GM06990 (cell line): ENCODE measurements around the gene FAM83G.

Experiments used
- DNase-seq: peaks from one replicate; pipeline ENCODE4 v3.0.0-alpha.2; 2011; ENCODE audit not compliant: insufficient read length; ENCODE audit errors: extremely low read depth
- H3K27me3 ChIP-seq: replicated peaks from 2 replicates; pipeline ENCODE4 v1.6.0; 2011; ENCODE audit warnings: low read length; ENCODE audit not compliant: control insufficient read depth, insufficient read depth
- H3K36me3 ChIP-seq: 2 replicates; pipeline ENCODE4 v1.5.1; 2011; ENCODE audit warnings: low read length; ENCODE audit not compliant: control insufficient read depth, insufficient read depth
- H3K4me3 ChIP-seq: replicated peaks from 2 replicates; pipeline ENCODE4 v1.5.1; 2011; ENCODE audit warnings: low read depth, mild to moderate bottlenecking, control low read depth, low read length
- TF ChIP-seq, protein P1 (sequence below): IDR thresholded peaks from 2 replicates; pipeline ENCODE4 v1.5.1; 2011; ENCODE audit warnings: low read length, control low read depth, mild to moderate bottlenecking, inconsistent platforms; ENCODE audit not compliant: insufficient read depth, poor library complexity, severe bottlenecking

Gene FAM83G

DNA sequence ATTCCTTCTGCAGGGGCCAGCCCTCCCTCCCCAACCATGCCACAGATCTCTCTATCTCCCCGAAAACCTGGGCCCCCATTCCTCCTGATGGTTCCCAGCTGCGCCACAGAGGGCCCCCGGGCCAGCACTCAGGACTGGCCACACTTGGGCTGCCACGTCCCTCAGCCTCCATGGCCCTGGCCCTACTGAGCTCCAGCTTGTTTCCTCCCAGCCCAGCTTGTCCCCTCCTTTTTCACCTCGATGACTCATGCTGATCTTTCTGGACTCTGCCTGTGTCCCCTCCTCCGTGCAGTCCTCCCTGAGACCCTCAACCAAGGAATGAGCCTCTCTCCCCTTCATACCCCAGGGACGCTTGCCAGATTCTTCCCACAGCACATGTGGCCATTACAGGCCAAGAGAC, 10.9 kb upstream of the FAM83G start:
- DNase-seq: no peak
- TF ChIP-seq, protein P1, sequence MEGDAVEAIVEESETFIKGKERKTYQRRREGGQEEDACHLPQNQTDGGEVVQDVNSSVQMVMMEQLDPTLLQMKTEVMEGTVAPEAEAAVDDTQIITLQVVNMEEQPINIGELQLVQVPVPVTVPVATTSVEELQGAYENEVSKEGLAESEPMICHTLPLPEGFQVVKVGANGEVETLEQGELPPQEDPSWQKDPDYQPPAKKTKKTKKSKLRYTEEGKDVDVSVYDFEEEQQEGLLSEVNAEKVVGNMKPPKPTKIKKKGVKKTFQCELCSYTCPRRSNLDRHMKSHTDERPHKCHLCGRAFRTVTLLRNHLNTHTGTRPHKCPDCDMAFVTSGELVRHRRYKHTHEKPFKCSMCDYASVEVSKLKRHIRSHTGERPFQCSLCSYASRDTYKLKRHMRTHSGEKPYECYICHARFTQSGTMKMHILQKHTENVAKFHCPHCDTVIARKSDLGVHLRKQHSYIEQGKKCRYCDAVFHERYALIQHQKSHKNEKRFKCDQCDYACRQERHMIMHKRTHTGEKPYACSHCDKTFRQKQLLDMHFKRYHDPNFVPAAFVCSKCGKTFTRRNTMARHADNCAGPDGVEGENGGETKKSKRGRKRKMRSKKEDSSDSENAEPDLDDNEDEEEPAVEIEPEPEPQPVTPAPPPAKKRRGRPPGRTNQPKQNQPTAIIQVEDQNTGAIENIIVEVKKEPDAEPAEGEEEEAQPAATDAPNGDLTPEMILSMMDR: no peak
- peaks cover 1% of the 10 kb centered on the region; the same call in 1 of the 2 replicates for H3K36me3 ChIP-seq
- no peaks in the 10 kb centered on the region; the same call in 1 of the 2 replicates for H3K27me3 ChIP-seq
- no peak overlapping the region for H3K4me3 ChIP-seq

DNA sequence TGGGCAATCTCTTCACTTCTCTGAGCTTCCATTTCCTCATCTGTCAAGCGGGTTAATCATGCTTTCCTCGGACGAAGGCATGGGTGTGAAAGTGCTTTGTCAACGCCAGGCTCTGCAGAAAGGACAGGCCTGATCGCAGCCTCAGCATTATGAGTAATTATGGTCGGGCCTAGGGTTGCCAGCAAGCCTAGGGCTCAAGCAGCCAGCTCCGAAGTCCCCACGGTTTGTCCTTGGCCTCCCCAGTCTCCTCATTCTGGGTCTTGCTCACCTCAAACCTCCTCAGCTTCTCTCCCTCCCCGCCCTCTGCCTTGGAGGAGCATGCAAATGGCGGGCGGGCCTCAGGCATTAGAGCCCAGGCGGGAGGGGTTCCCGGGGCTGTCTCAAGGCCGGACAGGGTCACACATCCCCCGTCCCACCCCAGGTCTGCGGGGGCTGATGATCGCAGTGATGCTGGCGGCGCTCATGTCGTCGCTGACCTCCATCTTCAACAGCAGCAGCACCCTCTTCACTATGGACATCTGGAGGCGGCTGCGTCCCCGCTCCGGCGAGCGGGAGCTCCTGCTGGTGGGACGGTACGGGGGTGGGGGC, 10.2 kb upstream of the FAM83G start:
- Histone ChIP-seq H3K4me3 (no peak overlapping the region), H3K27me3 (no peaks in the 10 kb centered on the region; the same call in 1 of the 2 replicates), H3K36me3 (no peaks in the 10 kb centered on the region)
- DNase-seq: no peak
- TF ChIP-seq, protein P1: no peak

DNA sequence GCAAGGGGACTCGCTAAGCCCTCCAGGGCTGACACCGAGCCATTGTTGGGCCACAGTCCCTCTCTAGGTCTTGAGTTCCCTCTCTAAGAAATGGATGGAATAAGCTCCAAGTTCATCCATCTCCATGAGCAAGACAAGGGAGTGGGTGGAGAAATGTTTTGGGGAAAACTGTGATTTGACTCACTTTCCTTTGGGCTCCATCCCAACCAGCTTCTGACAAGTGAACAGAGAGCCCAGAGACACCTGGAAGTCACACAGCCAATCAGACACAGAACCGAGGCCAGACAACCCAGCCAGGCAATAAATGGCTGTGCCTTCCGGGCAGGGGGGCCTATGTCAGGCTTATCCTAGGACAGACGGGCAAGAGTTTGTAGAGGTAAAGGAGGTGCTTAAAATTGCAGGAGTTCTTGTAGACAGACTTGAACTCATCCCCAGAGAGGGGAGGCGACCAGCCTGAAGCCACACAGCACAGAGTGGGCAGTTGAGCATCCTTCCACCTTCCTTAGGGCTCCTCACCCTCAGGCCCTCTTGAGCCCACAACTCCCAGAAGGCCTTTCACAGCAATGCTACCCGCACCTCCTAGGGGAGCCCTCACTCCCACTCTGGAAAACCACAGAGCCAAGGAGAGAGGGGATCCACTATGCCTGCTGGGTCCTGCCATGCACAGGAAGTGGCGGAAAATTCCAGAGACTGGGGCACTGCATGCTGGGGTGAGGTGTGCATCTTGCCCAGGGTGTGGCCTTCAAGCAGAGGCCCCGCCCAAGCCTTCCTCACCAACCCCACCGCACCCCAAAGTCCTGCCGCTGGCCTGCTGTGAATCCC, 9.5 kb upstream of the FAM83G start:
- TF ChIP-seq, protein P1: no peak
- DNase-seq: no peak
- Histone ChIP-seq H3K4me3 (no peak overlapping the region), H3K36me3 (no peaks in the 10 kb centered on the region), H3K27me3 (no peaks in the 10 kb centered on the region; the same call in 1 of the 2 replicates)

GRCh38 chr17:19013226-19013625, 8.7 kb upstream of the FAM83G start:
- Histone ChIP-seq H3K4me3 (no peak overlapping the region), H3K27me3 (no peaks in the 10 kb centered on the region; the same call in 1 of the 2 replicates), H3K36me3 (no peaks in the 10 kb centered on the region)
- TF ChIP-seq, protein P1: no peak
- no peak for DNase-seq

DNA sequence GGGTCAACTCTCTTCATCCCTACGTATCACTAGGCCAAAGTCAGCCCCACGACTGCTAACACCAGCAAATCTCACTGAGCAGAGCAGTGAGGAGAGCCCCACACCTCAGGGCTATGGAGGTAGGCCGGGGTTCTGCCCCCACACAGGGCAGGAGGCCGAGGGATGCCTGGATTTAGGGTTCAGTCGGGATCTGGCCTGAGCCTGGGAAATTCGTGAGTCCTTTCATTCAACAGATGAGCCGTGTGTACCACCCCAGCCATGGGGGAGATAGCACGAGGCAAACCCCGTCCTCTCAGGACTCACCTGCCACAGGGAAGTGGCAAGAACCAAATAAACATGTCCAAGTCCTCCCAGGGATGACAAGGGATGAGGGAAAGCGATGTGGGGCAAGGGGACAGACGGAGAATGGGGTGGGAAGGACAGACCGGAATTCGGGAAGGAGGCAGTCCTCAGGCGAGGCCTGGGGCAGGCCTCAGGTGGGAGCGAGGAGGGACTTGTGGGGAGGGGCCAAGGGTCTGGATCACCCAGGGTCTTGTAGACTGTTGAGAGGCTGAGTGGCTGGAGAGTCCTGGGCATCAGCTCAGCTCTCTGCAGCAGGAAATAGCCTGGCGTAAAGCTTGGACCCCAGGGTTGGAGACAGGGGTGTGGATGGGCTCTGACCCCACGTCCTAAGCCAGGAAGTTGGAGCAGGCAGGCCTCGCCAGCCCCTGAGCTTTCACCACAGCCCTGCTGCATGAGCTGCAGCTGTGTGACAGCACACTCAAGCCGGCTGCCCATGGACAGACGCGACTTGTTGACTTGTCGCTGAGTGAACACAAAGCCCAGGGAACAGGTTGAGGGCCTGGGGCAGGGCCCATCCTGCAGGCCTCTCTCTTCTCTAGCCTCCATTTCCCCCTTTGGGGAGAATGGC, 7.9 kb upstream of the FAM83G start:
- TF ChIP-seq, protein P1: no peak
- Histone ChIP-seq H3K36me3 (no peaks in the 10 kb centered on the region), H3K27me3 (no peaks in the 10 kb centered on the region; the same call in 1 of the 2 replicates), H3K4me3 (no peak overlapping the region)
- DNase-seq: no peak
